ENCODE data around the gene CPAMD8.

DNA sequence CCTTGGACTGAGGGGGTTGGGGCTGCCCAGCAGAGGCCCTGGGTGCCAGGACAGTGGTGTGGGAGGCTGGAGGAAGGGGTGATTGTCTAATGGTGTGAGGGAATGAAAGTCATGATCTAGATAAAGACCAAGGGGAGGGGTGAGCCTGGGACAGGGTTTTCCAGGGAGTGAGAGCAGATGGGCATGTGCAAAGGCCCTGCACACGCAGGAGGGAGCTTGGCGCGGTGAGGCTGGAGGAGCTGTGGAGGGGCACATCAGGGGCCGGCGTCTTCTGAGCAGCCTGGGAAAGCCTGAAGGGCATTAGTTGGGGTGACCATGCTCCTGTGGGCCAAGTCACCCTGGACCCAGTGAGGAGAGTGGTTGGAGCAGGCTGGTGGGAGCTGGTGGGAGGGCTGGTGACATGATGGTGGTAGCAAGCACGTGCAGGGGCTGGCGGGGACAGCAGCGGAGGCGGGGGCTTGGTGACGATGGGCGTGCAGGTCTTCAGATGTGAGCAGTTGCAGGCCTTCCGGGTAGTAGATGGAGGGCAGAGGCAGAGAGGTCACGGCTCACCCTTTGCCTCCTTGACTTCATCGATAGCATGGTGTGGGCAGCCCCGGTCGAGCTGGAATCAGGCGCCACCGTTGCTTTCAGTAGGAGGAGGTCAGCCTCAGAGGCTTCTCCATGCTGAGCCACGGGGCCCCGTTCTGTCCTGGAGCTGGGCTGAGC is 158.0 kb downstream of the CPAMD8 start:
- no peak for TF ChIP-seq POLR2A (IDR thresholded peaks at IDR 0.05; ENCODE audit: borderline replicate concordance, extremely low read depth, insufficient read depth, insufficient read length)
- TF ChIP-seq, protein P1, sequence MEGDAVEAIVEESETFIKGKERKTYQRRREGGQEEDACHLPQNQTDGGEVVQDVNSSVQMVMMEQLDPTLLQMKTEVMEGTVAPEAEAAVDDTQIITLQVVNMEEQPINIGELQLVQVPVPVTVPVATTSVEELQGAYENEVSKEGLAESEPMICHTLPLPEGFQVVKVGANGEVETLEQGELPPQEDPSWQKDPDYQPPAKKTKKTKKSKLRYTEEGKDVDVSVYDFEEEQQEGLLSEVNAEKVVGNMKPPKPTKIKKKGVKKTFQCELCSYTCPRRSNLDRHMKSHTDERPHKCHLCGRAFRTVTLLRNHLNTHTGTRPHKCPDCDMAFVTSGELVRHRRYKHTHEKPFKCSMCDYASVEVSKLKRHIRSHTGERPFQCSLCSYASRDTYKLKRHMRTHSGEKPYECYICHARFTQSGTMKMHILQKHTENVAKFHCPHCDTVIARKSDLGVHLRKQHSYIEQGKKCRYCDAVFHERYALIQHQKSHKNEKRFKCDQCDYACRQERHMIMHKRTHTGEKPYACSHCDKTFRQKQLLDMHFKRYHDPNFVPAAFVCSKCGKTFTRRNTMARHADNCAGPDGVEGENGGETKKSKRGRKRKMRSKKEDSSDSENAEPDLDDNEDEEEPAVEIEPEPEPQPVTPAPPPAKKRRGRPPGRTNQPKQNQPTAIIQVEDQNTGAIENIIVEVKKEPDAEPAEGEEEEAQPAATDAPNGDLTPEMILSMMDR (IDR thresholded peaks at IDR 0.05 in 2 of 3, conservative IDR thresholded peaks at IDR 0.05 in 1 of 3; ENCODE audit: borderline replicate concordance in 1 of 3, insufficient read depth in 1 of 3, low read depth in 2 of 3, low read length in 2 of 3) = no peak
- no peak for TF ChIP-seq EZH2 (IDR thresholded peaks at IDR 0.05)
- TF ChIP-seq EZH2phosphoT487 (IDR thresholded peaks at IDR 0.05; ENCODE audit: borderline replicate concordance) = no peak
- TF ChIP-seq SIN3A (IDR thresholded peaks at IDR 0.05; ENCODE audit: low read depth) = no peak
- no peak for TF ChIP-seq FOSL1 (IDR thresholded peaks at IDR 0.05; ENCODE audit: low read depth)
- TF ChIP-seq POLR2AphosphoS5 (IDR thresholded peaks at IDR 0.05; ENCODE audit: low read depth, low read length) = no peak
- TF ChIP-seq RAD21 (IDR thresholded peaks at IDR 0.05; ENCODE audit: low read depth) = no peak
- TF ChIP-seq EGR1 (IDR thresholded peaks at IDR 0.05; ENCODE audit: low read depth) = no peak
- TF ChIP-seq YY1 (IDR thresholded peaks at IDR 0.05; ENCODE audit: extremely low read depth, insufficient replicate concordance, low read depth, low read length) = no peak
- TF ChIP-seq JUND (IDR thresholded peaks at IDR 0.05) = no peak
- no peak for TF ChIP-seq CBX3 (IDR thresholded peaks at IDR 0.05; ENCODE audit: low read depth)
- no peak for TF ChIP-seq SP1 (IDR thresholded peaks at IDR 0.05; ENCODE audit: low read depth)
- TF ChIP-seq, protein P2, sequence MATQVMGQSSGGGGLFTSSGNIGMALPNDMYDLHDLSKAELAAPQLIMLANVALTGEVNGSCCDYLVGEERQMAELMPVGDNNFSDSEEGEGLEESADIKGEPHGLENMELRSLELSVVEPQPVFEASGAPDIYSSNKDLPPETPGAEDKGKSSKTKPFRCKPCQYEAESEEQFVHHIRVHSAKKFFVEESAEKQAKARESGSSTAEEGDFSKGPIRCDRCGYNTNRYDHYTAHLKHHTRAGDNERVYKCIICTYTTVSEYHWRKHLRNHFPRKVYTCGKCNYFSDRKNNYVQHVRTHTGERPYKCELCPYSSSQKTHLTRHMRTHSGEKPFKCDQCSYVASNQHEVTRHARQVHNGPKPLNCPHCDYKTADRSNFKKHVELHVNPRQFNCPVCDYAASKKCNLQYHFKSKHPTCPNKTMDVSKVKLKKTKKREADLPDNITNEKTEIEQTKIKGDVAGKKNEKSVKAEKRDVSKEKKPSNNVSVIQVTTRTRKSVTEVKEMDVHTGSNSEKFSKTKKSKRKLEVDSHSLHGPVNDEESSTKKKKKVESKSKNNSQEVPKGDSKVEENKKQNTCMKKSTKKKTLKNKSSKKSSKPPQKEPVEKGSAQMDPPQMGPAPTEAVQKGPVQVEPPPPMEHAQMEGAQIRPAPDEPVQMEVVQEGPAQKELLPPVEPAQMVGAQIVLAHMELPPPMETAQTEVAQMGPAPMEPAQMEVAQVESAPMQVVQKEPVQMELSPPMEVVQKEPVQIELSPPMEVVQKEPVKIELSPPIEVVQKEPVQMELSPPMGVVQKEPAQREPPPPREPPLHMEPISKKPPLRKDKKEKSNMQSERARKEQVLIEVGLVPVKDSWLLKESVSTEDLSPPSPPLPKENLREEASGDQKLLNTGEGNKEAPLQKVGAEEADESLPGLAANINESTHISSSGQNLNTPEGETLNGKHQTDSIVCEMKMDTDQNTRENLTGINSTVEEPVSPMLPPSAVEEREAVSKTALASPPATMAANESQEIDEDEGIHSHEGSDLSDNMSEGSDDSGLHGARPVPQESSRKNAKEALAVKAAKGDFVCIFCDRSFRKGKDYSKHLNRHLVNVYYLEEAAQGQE (IDR thresholded peaks at IDR 0.05; ENCODE audit: low read depth) = no peak
